ENCODE measurements around the gene TMC6.

Gene TMC6

GRCh38 chr17:78108726-78109488 lies 19.6 kb downstream of the TMC6 start:
- peaks cover 10% of the 10 kb centered on the region for H3K36me3 ChIP-seq (ENCODE audit: insufficient read depth, low read length)
- no peak overlapping the region for H3K9ac ChIP-seq (ENCODE audit: low read depth, low read length)
- H3K4me1 ChIP-seq (ENCODE audit: insufficient read depth, low read length): no peaks in the 10 kb centered on the region
- H3K9me3 ChIP-seq (ENCODE audit: insufficient read depth, low read length, severe bottlenecking): no peaks in the 10 kb centered on the region
- no peaks in the 10 kb centered on the region for H3K27me3 ChIP-seq (ENCODE audit: insufficient read depth, low read length, poor library complexity)
- H3K4me3 ChIP-seq (ENCODE audit: low read depth in 1 of 2, low read length in 2 of 2): no peak overlapping the region
- no peak overlapping the region for H3K4me2 ChIP-seq (ENCODE audit: insufficient read depth, low read length)
- no peak overlapping the region for H3K27ac ChIP-seq (ENCODE audit: low read length)
- no peaks in the 10 kb centered on the region for H3K79me2 ChIP-seq (ENCODE audit: insufficient read depth, low read length)
- no peaks in the 10 kb centered on the region for H4K20me1 ChIP-seq (ENCODE audit: insufficient read depth, low read length)
- DNase-seq (no peak), ATAC-seq (ENCODE audit: insufficient read depth, low read depth) (no peak)
- no peak overlapping the region for H2AFZ ChIP-seq (ENCODE audit: low read depth, low read length)
- TF ChIP-seq CTCF (IDR thresholded peaks at IDR 0.05; ENCODE audit: borderline replicate concordance, extremely low read depth, low read length, poor library complexity, severe bottlenecking): no peak
- no peak for TF ChIP-seq EZH2 (IDR thresholded peaks at IDR 0.05; ENCODE audit: borderline replicate concordance, low read depth, low read length, severe bottlenecking)

- H3K36me3 ChIP-seq (ENCODE audit: insufficient read depth, low read length): peaks cover 18% of the 10 kb centered on the region
- no peak for TF ChIP-seq EZH2 (IDR thresholded peaks at IDR 0.05; ENCODE audit: borderline replicate concordance, low read depth, low read length, severe bottlenecking)
- TF ChIP-seq CTCF (IDR thresholded peaks at IDR 0.05; ENCODE audit: borderline replicate concordance, extremely low read depth, low read length, poor library complexity, severe bottlenecking): no peak
- no peak for DNase-seq
- no peaks in the 10 kb centered on the region for H3K79me2 ChIP-seq (ENCODE audit: insufficient read depth, low read length)
- no peaks in the 10 kb centered on the region for H3K9me3 ChIP-seq (ENCODE audit: insufficient read depth, low read length, severe bottlenecking)
- H2AFZ ChIP-seq (ENCODE audit: low read depth, low read length): no peak overlapping the region
- no peak for ATAC-seq (ENCODE audit: insufficient read depth, low read depth)
- H3K27me3 ChIP-seq (ENCODE audit: insufficient read depth, low read length, poor library complexity): no peaks in the 10 kb centered on the region
- no peak overlapping the region for H3K4me3 ChIP-seq (ENCODE audit: low read depth in 1 of 2, low read length in 2 of 2)
- H3K4me1 ChIP-seq (ENCODE audit: insufficient read depth, low read length): no peaks in the 10 kb centered on the region
- no peak overlapping the region for H3K4me2 ChIP-seq (ENCODE audit: insufficient read depth, low read length)
- H4K20me1 ChIP-seq (ENCODE audit: insufficient read depth, low read length): no peaks in the 10 kb centered on the region
- no peak overlapping the region; the same call in 1 of the 2 replicates for H3K27ac ChIP-seq (ENCODE audit: low read length)
- H3K9ac ChIP-seq (ENCODE audit: low read depth, low read length): no peak overlapping the region
These were observed 20.4 kb downstream of the TMC6 start for GRCh38 chr17:78107976-78108725.

DNA sequence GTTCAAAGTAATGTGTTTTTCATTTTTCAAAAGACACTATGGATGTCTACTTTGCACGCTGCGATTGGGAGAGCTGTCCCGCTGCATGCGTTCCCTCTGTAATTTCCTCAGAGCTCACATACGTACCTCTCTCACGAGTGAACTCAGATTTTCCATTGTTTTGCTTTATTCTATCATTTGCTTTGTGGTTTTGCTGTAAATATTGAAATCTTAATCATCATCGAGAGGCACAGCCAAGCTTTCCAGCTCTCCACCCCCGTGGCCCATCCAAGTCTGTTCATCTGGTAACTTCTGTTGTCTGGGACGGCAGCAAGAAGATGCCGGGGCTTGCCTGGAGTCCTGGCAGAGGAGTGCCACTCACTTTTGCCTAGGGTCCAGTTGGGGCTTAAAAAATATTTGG lies 21.1 kb downstream of the TMC6 start:
- no peak for DNase-seq
- TF ChIP-seq CTCF (IDR thresholded peaks at IDR 0.05; ENCODE audit: borderline replicate concordance, extremely low read depth, low read length, poor library complexity, severe bottlenecking) (no peak), EZH2 (IDR thresholded peaks at IDR 0.05; ENCODE audit: borderline replicate concordance, low read depth, low read length, severe bottlenecking) (no peak)
- peaks cover 25% of the 10 kb centered on the region for H3K36me3 ChIP-seq (ENCODE audit: insufficient read depth, low read length)

More for the DNA sequence above, 21.1 kb downstream of the TMC6 start:
- Histone ChIP-seq H3K79me2 (ENCODE audit: insufficient read depth, low read length) (no peaks in the 10 kb centered on the region), H3K9me3 (ENCODE audit: insufficient read depth, low read length, severe bottlenecking) (no peaks in the 10 kb centered on the region), H3K4me3 (ENCODE audit: low read depth in 1 of 2, low read length in 2 of 2) (no peak overlapping the region), H3K4me2 (ENCODE audit: insufficient read depth, low read length) (no peak overlapping the region), H3K27ac (ENCODE audit: low read length) (no peak overlapping the region), H3K9ac (ENCODE audit: low read depth, low read length) (no peak overlapping the region), H3K27me3 (ENCODE audit: insufficient read depth, low read length, poor library complexity) (no peaks in the 10 kb centered on the region), H2AFZ (ENCODE audit: low read depth, low read length) (no peak overlapping the region), H3K4me1 (ENCODE audit: insufficient read depth, low read length) (no peaks in the 10 kb centered on the region), H4K20me1 (ENCODE audit: insufficient read depth, low read length) (no peaks in the 10 kb centered on the region)
- no peak for ATAC-seq (ENCODE audit: insufficient read depth, low read depth)

Data from DND-41 (cell line).